Measurements from ENCODE around the gene ITM2B.

The ITM2B gene

DNA sequence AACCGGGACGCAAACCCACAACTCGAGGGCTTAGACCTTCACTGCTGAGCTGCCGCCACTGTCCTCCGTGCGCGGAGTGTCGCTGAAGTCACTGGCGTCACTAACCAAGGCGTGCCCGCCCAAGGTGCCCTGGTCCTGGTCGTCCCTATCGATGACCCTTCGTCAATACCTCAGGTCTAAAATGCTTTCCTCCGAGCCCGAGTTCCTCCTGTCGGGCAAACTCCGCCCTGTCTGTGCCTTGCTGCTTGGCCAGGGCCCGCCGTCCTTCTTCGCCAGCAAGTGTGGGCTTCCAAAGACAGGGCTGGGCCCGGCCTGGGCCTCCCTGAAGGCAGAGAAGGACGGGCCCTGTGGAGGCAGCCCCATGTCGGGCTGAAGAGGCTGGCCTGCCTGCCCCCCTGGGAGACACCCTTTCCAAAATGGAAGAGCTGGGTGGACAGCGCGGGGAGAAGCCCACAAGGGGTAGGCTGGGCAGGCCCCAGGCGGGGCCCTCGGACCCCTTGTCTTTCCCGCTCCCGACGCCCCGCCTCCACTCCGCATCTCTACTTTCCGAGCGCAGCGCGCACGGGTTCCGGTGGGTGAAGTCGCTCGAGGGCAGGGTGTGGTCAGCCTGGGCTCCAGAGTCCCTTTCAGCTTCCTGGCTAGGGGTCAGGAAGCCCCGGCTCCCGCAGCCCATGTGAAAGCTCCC lies 84.0 kb downstream of the ITM2B start:
- DNase-seq: no peak

DNA sequence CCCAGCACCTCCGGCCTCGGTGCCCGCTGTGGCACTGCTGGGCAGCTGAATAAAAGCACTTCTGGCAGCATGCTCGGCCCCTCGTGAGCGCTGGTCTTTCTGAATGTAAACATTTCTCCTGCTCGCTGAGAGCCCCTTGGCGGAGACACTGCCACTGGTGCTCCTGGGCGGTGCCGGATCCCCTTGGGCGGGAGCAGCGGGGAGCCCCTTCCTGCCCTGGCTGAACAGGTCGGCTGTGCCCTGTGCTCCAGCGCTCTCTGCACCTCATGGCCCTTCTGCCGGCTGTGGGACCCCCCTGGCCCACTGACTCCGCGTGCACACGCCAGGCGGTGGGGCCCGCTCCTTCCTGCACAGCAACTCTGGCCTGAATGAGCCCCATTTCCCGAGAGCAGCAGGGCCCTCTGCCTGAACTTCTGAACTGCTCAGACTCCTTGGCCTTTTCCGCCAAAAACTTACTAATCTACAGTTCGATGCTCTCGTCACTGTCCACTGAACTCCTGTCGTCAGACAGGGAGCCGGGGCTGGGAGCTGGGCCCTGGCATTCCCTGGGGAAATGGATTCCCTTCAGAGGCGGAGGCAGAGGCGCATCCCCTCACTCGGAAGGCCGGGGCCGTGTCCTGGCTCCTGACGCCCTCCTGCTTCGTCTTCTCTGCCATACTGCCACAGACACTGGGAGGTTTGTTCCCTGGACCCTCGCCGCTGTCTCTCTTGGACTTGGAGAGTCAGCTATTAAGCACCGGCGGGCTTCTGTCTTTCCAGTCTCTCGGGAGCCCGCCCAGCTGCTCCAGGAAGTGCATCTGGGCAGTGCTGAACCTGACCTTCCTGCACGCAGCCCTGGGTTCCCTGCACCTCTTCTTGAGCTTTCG lies 84.7 kb downstream of the ITM2B start:
- DNase-seq: no peak

DNA sequence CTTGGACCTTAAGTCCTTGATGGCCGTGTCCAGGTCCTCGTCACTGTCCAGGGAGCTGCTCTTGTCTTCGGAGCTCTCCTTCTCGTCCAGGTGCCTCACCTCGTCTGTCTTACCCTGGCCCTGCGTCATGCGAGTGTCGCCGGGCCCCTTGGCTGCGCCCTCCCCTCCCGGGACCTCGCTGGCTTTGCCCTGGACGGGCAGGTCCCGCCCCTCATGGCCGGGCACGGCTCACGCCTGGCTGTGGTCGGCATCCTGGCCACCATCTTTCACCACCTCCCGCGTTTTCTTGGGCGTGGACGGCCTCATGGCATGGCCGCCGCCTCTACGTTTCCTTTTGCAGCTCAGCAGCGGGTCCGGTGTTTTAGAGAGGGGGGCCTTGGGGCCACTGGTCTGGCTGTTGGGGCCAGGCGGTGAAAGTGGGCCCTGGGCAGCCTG lies 85.4 kb downstream of the ITM2B start:
- DNase-seq: no peak

DNA sequence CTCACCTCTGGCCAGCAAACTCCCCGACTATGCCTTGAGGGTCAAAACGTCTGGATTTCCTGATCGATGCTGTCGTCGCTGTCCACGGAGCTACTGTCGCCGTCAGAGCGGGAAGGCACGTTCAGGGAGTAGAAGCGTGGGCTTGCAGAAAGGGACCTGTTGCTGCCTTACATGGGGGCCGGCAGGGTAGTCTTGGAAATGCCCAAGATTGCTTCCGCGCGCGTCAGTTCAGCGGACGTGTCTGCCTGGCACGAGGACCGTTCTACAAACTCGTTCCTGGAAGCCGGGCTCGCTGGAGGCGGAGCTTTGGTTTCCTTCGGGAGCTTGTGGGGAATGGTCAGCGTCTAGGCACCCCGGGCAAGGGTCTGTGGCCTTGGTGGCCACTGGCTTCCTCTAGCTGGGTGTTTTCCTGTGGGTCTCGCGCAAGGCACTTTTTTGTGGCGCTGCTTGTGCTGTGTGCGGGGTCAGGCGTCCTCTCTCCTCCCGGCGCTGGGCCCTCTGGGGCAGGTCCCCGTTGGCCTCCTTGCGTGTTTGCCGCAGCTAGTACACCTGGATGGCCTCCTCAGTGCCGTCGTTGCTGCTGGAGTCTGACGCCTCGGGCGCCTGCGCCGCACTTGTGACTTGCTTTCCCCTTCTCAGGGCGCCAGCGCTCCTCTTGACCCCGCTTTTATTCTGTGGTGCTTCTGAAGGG lies 86.0 kb downstream of the ITM2B start:
- no peak for DNase-seq
